Islet of Langerhans (tissue), 1 donor: Measurements from ENCODE around the gene SPRN.
"Not testable (repeated sequence)": the region's sequence is repeated elsewhere in the genome, so short reads cannot be mapped to it uniquely, and the experiment has no call there.

ENCODE experiments used
- FAIRE-seq: peaks from one replicate; lab custom pipeline; 2011; peaks lifted over from hg19 to GRCh38; lab: Jason Lieb, UNC

The SPRN gene

DNA sequence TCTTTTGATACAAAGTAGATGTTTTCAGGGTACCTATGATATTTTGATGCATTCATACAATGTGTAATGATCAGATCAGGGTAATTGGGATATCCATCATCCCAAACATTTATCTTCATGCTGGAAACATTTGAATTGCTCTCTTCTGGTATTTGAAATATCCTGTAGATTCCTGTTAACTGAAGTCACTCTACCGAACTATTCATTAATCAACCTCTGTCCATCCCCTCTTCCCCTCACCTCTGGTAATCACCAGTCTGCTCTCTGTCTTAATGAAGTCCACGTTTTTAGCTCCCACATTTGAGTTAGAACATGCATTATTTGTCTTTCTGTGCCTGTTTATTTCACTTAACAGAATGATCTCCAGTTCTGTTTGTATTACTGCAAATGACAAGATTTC is 19.2 kb downstream of the SPRN start:
- no peak for FAIRE-seq

- FAIRE-seq, result no peak
Observed at GRCh38 chr10:133403784-133404183, 20.6 kb downstream of the SPRN start.

DNA sequence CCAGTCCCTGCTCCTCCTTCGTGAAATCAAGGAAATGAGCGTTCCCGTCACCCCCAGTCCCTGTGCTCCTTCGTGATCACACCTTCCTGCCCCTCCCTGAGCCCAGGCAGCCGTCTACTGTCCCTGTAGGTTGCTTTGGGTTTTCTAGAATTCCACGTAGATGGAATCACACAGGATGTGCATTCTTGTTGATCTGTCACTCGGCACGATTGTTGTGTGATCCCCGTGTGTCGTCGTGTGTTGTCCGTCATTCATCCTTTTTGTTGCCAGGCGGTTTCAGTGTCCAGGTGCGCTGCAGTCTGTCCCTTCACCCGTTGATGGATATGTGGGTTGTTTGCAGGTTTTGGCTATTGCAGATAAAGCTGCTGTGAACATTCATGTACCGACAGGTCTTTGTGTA is 21.1 kb downstream of the SPRN start:
- no peak for FAIRE-seq

GRCh38 chr10:133401981-133402725 is 22.3 kb downstream of the SPRN start:
- FAIRE-seq, result no peak

- FAIRE-seq, result no peak
Observed at GRCh38 chr10:133401500-133401899, 22.9 kb downstream of the SPRN start.

DNA sequence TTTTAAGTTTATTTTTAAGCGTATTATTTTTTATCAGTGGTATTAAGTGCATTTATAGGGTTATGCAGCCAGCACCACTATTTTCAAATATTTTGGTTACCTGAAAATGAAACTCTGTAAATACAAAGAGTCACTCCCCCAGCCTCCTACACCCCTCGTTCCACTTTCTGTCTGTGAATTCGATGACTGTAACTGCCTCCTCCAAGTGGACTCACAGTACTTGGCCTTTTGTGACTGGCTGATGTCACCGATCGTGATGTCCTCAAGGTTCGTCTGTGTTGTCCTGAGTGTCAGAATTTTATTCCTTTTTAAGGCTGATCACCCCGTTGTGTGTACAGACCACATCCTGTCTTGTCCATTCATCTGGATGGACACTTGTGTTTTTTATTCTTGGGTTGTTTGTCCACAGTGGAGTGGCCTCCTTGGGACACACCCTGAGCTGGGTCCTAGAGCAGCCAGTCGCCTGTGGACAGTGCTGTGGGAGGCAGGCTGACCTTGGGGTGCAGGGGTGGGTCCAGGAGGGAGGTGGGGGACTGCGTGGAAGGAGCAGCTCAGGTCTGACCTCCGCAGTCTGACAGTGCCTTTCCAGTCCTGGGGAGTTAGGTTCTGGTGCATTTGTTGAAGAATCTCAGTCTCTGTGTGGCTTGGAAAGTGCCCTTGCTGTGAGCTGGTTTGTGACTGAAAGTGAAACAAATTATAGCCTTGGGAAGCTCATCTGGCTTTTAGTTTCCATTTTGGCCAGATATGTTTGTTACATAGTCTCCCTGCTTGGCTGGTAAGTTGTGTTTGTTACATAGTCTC is 23.6 kb downstream of the SPRN start:
- FAIRE-seq, result no peak

- FAIRE-seq, result no peak
Observed at GRCh38 chr10:133399123-133399601, 25.3 kb downstream of the SPRN start.

GRCh38 chr10:133397938-133398337 is 26.5 kb downstream of the SPRN start:
- no peak for FAIRE-seq

DNA sequence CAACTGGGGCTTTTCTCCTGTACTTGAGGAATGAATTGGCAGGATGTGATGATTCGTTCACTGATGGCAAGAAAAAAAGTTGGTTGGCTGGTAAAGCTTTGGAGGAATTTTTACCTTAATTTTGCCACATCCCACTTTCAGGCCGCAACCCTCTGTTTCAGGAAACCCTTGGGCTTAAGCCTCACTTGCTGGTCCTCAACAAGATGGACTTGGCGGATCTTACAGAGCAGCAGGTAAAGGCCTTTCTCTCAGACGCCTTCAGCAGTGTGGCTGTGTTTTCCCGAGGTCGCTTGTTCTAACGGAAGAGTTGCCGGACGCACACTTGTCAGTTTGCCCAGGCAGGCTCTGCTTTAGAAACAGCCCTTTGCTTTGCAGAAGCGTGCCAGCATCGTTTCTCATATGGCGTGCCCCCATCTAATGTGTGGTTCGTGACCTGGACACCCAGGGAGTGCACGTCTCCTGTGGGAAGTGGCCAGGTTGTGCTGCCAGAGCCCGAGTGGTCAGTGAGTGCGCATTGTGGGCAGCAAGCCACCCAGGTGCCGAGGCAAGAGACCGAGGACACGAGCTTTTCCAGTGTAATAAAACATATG is 28.3 kb downstream of the SPRN start:
- no peak for FAIRE-seq

DNA sequence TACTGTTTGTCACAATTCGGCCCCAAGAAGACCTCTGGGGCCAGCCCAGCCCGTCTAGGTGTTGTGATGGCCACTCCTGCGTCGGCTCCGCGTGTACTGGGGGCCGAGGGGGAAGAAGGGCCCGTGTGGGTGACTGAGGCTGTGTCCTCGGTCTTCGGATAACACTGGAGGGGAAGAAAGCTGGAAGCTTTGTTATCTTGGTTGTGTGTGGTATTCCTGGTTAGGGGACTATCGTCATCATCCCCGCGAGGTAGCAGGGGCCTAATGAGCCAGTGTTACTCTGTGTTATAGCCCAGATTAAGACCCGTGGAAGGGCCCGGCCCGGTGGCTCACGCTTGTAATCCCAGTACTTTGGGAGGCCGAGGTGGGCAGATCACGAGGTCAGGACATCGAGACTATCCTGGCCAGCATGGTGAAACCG is 29.6 kb downstream of the SPRN start:
- no peak for FAIRE-seq

DNA sequence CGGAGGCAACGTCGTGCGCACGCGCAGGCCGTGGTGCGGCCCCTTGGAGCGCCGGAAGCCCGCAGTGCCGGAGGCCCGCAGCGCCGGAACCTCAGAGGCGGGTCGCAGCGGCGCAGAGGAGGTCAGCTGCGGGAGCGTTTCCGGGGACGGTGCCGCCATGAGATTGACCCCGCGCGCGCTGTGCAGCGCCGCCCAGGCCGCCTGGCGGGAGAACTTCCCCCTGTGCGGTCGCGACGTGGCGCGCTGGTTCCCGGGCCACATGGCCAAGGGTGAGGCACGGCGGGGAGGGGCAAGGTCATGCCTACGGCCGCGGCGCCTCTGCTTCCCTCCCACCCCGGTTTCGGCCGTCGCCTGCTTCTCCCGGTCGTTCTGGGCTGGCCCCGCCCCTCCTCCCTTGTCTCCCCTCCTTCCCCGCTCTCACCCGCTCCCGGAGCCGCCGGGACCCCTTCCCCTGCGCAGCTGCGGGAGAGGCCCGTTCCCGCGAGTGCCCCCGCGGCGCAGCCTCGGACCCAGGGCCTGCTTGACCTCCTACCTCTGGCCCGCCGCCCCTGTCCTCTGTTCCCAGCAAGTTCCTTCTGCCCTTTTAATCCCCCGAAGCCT is 30.3 kb downstream of the SPRN start, which contains the start of gene MTG1:
Gene MTG1, plus strand, starts transcription at position 94 of the 600 bp plus-strand sequence. Its CDS starts 64 bp downstream, at position 158.
- no peak for FAIRE-seq

DNA sequence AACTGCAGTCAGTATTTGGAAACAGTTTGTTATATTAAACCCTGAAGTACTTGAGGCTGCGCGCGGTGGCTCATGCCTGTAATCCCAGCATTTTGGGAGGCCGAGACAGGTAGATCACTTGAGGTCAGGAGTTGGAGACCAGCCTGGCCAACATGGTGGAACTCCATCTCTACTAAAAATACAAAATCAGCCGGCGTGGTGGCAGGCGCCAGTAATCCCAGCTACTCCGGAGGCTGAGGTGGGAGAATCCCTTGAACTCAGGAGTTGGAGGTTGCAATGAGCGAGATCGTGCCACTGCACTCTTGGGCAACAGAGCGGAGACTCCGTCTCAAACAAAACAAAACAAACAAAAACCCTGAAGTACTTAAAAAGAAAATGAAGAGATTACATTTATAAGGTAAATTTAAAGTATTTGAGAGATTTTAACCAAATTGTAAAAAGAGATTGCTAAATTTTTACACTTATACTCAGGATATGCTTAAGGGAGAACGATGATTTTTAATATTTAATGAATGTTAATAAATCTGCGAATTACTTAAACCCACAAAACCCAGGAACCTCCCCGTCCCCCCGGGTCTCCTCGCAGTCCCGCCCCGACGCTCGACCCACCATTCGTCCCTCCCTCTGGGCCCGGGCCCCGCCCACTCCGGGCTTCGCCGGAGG is 30.9 kb downstream of the SPRN start:
- FAIRE-seq, result peak; percentile 69

DNA sequence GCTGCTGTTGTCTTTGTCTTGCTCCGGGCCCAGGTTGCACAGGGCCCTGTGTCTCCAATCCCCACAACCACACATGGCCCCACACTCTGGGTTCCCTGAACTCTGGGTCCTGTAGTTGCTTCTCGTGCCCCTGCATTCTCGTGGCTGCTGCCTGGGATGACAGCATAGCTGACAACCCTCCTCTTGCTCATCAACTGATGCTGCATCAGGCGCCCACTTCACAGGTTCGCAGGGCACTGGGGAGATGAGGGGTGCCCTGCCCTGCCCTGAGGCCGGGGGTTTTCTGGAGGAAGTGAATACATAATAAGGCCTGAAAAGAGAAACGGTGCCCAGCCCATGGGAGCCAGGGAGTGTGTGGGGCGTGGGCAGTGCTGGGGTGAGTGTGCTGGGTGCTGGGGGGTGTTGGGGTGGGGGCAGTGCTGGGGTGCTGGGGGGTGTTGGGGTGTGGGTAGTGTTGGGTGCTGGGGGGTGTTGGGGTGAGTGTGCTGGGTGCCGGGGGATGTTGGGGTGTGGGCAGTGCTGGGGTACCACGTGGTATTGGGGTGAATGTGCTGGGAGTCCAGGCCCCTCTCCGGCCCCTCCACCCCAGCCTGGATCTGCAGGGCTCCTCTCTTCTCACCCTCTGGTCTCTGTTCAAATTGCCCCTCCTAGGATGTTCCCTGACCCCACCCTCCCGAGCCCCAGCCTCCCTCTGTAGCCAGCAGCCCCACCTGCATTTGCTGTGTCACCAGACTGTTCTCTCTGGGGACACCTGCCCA is 32.5 kb downstream of the SPRN start:
- no peak for FAIRE-seq

DNA sequence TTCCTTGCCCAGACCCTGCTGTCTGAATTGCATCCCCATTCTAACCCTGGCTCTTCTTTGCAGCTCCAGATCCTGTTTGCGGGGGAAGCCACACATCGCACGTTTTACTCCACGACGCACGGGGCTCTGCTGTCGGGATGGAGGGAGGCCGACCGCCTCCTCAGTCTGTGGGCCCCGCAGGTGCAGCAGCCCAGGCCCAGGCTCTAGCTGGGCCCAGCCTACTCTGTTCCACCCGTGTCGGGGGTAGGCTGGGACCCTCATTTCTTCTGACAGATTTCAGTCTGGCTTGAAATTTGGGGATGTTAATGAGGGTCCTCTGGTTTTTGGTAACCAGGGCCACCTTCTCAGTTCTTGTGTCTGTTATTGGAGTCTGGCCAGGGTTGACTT is 33.2 kb downstream of the SPRN start:
- FAIRE-seq, result no peak

DNA sequence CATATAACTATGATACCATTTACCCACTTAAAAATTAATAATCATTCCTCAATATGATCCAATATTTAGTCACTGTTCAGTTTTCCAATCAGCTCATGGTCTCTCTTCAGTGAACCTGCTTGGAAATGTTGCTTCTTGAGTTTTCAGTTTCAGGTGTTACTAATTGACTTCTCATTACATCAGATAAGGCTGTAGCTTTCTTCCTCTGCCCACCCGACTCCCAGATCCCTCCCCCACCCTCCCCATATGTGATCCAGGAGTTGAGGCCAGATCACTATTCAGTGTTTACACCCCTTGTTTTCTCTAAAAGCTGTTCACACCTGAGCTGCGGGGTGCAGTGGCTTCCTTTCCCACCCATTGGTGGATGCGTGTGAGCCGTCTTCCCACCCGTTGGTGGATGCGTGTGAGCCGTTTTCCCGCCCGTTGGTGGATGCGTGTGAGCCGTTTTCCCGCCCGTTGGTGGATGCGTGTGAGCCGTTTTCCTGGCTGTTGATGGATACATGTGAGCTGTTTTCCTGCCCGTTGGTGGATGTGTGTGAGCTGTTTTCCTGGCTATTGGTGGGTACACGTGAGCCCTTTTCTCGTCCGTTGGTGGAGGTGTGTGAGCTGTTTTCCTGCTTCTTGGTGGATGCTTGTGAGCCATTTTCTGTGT is 33.7 kb downstream of the SPRN start:
- FAIRE-seq, result no peak

- FAIRE-seq, result no peak
Observed at GRCh38 chr10:133388973-133389818, 35.2 kb downstream of the SPRN start.

GRCh38 chr10:133388236-133388972 is 36.0 kb downstream of the SPRN start:
- no peak for FAIRE-seq

DNA sequence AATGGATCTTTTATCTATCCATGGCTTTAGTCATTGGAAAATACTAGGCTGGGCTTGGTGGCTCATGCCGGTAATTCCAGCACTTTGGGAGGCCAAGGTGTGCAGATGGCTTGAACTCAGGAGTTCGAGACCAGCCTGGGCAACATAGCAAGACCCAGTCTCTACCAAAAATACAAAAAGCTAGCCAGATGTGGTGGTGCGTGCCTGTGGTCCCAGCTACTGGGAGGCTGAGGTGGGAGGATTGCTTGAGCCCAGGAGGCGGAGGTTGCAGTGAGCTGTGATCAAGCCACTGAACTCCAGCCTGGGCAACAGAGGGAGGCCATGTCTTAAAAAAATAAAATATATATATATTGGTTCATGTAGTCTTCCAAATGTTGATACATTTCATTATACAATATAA is 37.5 kb downstream of the SPRN start:
- not testable (repeated sequence) for FAIRE-seq

DNA sequence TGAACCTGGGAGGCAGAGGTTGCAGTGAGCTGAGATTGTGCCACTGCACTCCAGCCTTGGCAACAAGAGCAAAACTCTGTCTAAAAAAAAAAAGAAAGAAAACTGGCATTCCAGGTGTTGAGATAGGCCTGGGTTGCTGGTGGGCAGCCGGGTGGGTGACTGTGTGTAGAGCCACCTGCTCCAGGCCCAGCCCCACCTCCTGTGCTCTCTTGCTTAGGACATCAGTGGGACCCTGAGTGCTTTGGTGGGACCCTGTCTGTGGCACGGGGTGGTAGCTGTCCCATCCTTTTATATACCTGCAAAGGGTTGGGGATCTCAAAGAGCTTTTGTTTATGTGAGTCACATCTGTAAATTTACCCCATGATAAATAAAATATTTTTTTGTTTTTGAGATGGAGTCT is 39.2 kb downstream of the SPRN start:
- no peak for FAIRE-seq
